NCI-H128 (cell line): ENCODE results near the gene SULT1B1.

ENCODE experiments used
- DNase-seq: peaks from one replicate; lab custom pipeline; 2025; ENCODE audit not compliant: unreplicated experiment; lab: John Stamatoyannopoulos, UW

The SULT1B1 gene

GRCh38 chr4:69750346-69750745 is 10.1 kb downstream of the SULT1B1 start:
- DNase-seq = no peak

DNA sequence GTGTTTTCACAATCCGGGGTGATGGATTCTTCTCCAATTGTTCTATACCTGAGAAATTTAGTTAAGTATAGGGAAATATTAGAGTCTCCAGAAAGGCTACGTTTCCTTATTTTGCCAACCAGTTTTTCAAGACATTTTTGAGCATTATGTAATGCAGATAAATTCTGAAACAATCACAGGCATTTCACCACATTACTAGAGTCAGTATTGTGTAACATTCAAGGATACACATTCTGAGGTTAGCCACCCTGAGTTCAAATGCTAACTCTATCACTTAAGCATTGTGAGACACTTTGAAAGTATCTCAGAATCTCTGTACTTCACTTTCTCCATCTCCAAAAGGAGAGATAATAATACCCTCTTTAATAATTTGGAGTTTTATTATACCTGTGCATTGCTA is 10.6 kb downstream of the SULT1B1 start:
- no peak for DNase-seq

GRCh38 chr4:69748173-69748572 is 12.2 kb downstream of the SULT1B1 start:
- no peak for DNase-seq

- DNase-seq = no peak
These were observed 16.3 kb downstream of the SULT1B1 start for GRCh38 chr4:69744157-69744478.

DNA sequence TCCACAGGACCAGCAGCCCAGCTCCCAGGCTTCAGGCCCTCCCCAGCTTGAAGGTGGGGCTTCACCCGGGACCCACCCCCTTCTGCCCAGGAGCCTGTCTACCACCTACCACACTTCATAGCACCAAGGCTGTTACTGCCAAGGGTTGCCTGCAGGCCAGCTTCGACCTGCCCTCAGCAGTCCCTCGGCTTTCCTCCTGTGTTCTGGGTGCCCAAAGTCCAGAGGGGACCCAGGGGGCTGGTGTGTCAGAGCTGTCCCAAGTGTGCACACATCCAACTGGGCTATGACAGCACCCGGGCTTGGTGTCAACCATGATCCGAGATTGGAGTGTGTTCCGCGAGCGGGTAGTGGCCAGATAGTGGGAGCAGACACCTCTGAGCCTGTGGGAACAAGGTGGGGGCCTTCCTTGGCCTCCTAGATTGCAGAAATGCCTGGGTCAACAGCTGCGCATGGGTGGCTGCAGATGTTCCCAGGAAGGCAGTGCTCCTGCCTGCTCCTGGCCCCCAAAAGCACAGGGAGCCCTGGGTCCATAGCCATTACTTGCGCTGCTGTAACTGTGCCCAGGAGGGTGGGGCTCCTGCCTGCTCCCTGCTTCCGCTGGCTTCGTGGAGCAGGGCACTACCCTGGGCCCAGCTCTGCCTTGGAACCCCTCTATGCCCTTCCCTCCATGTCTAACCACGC is 16.8 kb downstream of the SULT1B1 start:
- DNase-seq = no peak

GRCh38 chr4:69742596-69742995 is 17.8 kb downstream of the SULT1B1 start:
- no peak for DNase-seq

GRCh38 chr4:69738872-69739271 is 21.5 kb downstream of the SULT1B1 start:
- no peak for DNase-seq

DNA sequence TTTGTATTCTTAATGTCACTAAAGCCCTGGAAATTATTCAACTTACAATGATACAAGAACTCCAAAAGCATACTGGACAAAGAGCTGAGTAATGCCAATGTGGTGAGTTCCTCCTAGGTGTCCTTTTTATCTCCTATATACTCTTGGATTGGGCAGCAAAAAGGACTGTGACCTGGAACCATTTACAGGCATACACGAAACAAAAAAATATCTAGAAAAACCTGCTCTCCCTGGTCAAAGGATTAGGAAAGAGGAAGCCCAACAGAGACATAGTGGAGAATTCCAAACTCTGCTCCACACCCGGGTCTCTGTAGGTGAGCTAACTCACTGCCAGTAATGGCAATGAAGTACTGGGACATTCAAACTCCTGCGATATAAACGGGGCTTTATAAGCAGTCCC is 25.3 kb downstream of the SULT1B1 start:
- DNase-seq = no peak

DNA sequence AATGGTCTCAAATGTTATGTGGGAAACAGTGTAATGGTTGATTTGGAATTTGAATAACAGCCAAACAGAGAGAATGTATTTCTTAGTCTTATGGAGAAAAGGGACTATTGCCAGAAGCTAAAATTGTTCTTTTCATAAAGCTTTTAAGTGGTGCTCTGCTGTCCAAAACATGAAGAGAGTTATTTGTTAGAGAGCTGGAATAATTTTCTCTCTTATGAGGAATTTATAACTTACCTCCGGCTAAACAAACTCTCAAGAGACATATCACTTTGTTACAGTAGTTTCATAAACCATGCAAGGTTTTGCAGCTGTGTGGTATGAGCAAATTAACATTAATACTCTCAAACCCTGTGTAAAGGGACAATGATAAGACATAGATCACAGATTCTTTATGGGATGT is 28.6 kb downstream of the SULT1B1 start:
- no peak for DNase-seq

GRCh38 chr4:69731241-69731640 is 29.2 kb downstream of the SULT1B1 start:
- no peak for DNase-seq

DNA sequence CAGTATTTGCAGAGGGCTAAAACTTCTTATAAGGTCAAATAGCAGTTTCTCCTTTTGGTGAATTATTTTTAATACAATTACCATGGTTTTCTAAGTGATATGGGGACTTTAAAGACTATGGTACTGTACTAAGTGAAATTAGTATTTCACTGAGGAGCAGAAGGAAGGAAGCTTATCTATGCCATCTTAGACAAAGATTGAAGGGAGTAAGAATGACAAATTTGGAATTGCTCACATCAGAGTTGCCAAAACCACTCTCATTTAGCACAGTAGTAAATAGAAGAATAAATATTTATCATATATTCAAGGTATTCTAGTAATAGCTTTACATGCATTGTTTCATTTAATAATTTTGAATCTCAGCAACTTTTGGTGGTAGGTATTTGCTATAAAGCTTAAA is 30.4 kb downstream of the SULT1B1 start:
- no peak for DNase-seq

GRCh38 chr4:69727926-69728325 is 32.5 kb downstream of the SULT1B1 start:
- DNase-seq = no peak

DNA sequence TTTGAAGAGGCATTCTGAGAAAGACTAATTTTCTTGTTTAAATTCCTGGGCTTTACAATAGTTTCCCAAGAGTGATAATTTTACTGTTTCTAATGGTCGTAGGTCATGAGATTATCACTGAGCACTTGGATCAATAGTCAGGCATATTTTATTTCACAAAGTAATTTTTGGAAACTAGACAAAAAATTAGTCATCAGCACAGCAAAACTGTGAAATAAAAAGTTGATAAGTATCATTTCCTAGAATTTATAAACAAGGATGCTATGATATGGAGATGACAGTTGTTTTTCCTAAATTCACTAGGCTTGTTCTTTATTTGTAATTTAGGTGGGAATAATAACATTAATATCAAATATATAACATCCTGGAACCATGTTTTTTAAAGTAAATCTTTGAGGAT is 33.0 kb downstream of the SULT1B1 start:
- DNase-seq = no peak

GRCh38 chr4:69726971-69727370 is 33.4 kb downstream of the SULT1B1 start:
- no peak for DNase-seq

- DNase-seq = no peak
These were observed 41.8 kb downstream of the SULT1B1 start for GRCh38 chr4:69718396-69719271.

GRCh38 chr4:69717778-69718177 is 42.6 kb downstream of the SULT1B1 start:
- DNase-seq = no peak

GRCh38 chr4:69716654-69717053 is 43.8 kb downstream of the SULT1B1 start:
- DNase-seq = no peak

DNA sequence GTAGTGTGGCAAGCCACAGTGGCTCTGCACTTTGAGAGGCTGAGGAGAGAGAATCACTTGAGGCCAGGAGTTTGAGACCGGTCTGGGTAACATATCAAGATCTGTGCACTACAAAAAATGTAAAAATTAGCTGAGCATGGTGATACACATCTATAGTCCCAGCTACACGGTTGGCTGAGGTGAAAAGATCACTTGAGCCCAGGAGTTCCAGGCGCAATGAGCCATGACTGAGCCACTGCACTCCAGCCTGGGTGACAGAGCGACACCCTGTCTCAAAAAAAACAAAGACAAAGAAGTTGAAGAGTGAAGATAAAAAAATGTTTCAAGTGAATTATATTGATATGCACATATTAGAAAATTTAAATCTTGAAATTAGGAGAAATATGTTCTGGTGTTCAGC is 46.3 kb downstream of the SULT1B1 start:
- DNase-seq = no peak

DNA sequence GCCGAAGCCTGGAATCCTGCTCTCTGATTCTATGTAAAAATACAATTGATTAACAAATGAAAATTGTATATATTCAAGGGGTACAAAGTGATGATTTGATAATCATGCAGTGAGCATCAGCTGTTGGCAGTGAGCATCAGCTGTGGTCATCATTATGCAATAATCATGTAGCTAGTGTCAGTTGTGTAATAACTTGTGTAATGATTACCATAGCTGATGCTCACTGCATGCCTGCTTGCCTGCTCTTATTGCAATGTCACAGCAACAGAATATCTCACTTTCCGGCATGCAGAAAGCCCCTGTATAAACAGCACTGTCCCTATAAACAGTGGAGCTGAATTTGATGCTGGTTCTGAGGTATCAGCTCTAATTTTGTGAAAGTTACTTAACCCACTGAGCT is 46.8 kb downstream of the SULT1B1 start:
- DNase-seq = no peak

GRCh38 chr4:69710580-69710979 is 49.8 kb downstream of the SULT1B1 start:
- no peak for DNase-seq

GRCh38 chr4:69708211-69708610 is 52.2 kb downstream of the SULT1B1 start:
- DNase-seq = no peak

- DNase-seq = no peak
These were observed 52.6 kb downstream of the SULT1B1 start for GRCh38 chr4:69707807-69708206.

- DNase-seq = no peak
These were observed 58.2 kb downstream of the SULT1B1 start for GRCh38 chr4:69702201-69702600.
